Left forelimb (tissue), 1 donor: ENCODE data around the gene GRAP2.

Experiments used
- DNase-seq: peaks from one replicate; pipeline ENCODE4 v3.0.0-alpha.2; 2018; ENCODE audit warnings: low spot score

Gene GRAP2

GRCh38 chr22:39925273-39925672 is 24.4 kb downstream of the GRAP2 start:
- no peak for DNase-seq

DNA sequence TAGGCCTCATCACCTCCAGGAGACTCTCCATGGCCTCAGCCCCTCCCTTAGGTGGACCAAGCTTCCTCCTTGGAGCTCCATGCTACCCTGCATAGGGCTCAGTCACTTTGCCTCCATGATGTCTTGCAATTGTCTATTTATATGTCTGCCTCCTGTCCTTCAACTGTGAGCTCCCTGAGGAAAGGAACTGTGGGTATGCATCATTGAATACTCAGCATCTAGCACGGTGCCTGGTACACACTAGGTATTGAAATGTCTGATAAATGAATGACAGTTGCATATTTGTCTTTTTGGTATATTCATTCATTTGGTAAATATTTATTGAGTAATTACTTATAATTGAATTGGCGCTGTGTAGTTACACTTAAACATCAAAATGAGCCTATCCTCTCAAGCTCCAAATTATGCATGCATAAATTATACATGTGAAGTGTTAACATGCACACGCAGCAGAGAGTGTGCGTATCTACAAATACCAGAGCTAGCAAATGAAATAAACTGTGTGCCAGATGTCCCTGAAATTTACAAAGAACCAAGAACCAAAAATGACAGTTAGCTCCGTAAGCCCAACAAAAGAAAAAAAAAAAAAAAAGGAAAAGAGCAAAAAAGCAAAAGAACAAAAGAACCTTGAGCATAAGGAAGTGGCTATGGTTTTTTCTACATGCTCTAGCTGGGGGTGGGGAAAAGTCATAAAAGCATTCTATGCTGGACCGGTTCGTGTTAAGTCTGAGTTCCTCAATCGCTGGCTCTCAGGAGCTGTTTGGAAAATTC is 25.2 kb downstream of the GRAP2 start:
- DNase-seq = no peak

- DNase-seq = no peak
These were observed 25.9 kb downstream of the GRAP2 start for GRCh38 chr22:39926753-39927152.

GRCh38 chr22:39927544-39927943 is 26.7 kb downstream of the GRAP2 start:
- DNase-seq = no peak

GRCh38 chr22:39928536-39929520 is 27.9 kb downstream of the GRAP2 start:
- DNase-seq = no peak

GRCh38 chr22:39931251-39931650 is 30.4 kb downstream of the GRAP2 start:
- no peak for DNase-seq

DNA sequence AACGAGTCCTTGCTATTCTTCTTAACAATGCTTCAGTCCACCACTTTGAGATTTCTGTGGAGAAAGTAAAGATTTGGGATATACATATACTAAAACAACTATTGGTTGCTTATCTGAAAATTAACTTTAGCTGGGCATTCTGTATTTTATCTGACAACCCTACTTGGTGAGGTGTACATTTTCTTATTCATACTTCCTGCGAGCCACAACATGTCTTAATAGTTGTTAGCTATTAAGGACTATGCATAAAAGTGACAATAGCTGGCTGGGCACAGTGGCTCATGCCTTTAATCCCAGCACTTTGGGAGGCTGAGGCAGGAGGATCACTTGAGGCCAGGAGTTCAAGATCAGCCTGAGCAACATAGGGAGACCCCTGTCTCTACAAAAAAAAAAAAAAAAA is 31.3 kb downstream of the GRAP2 start:
- no peak for DNase-seq

DNA sequence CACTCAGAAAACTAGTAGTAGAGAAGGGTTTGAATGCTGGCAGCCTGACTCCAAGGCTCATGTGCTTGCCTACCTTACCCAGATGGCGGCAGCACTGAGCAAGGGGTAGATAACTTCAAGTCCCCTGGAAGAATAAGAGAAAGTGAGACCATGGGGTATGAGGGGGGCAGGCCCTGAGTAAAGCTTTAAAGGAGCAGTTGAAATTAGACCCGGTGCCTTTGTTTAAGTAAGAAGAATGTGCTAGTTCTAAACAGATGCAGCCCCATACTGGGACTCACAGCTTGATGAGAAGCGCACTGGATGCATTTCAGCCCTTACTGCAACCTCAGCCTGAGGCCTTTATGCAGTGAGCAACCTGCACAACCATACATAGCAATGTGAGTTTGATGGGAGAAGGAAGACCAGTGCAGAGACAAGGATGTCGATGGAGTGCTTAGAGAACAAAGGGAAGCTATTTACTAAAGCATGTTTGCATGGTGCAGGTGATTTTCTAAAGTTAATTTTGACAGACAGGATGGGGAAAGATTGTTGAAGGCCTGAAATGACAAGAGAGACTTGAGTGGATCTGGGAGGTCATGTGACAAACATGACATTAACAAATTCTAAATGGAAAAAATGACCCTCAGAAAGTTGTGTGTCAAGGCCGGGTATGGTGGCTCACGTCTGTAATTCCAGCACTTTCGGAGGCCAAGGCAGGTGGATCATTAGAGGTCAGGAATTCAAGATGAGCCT is 32.2 kb downstream of the GRAP2 start:
- no peak for DNase-seq

DNA sequence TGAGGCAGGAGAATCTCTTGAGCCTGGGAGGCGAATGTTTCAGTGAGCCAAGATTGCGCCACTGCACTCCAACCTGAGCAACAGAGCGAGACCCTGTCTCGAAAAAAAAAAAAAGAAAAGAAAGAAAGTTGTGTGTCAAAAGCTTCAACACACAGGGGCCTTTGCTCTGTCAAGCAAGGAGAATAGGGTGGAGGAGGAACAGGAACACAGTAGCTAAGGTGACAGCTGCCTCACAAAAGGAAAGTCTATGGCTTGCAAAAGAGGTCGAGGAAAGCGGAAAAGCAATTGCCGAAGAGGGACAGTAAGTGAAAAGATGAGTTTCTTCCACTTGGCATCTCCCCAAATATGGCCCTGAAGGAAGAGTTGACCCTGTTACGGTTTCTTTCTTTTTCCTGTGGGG is 32.9 kb downstream of the GRAP2 start:
- no peak for DNase-seq

DNA sequence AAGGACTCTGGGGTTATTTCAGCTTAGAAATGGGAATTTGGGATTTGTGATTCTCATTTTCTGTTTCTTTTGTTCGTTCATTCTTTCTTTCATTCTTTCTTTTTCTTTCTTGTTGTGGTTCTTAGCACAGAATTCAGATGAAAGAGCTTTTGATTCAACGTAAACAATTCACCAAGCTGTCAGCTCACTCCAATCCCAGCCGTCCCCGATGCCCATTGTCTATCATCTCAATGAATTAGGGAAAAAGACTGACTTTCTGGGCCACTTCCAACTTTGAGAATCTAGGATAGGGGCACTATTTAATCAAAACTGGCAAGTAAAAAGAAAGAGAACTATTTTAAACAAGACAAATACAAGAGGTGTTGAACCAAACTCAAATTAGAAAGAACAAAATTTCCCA is 34.2 kb downstream of the GRAP2 start:
- DNase-seq = no peak

GRCh38 chr22:39935612-39936011 is 34.7 kb downstream of the GRAP2 start:
- no peak for DNase-seq

DNA sequence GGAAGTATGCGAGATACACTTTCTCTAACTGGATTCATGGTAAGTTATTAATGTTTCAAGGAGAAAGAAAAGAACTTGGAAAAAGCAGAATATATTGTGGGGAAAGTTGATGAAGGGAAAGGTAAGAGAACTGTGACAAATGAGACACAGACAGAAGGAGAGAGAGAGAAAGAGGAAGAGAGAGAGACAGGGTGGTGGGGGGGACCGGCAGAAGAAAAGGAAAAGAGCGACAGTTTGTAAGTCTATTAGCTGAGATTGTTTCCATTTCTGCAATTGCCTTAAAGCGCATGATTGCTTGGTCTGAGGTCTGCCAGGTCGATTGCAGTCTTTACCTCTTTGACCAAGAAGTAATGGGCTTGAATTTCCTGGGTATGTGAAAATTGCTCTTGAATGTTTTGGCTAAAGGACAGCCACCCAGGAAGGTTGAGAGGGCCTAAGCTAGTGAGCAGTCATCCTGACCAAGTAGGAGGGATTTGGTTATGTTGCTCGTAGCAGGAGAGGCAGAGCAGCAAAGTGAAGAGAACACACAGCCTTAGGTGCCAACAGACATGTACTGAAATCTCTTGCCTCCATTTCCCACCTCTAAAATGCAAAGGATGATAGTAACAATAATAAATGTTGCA is 35.8 kb downstream of the GRAP2 start:
- no peak for DNase-seq

DNA sequence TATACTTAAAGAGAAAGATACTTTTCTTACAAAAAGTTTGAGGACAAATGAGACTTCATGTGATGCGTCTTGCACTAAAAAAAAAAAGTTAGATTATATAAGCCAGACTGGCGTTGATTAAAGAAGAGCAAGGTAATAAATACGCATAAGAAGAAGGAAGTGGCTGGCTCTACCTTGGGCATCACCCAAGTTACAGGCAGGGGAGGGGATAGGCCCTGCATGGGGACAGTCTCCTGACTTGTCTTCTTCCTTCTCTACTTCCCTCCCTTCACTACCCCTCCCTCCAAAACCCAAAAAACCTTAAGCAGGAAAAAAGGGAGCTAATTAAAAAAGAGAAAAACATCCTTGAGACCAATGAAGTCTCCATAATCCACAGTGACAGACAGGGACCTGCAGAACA is 37.0 kb downstream of the GRAP2 start:
- DNase-seq = no peak

- DNase-seq = no peak
These were observed 37.7 kb downstream of the GRAP2 start for GRCh38 chr22:39938509-39939111.

DNA sequence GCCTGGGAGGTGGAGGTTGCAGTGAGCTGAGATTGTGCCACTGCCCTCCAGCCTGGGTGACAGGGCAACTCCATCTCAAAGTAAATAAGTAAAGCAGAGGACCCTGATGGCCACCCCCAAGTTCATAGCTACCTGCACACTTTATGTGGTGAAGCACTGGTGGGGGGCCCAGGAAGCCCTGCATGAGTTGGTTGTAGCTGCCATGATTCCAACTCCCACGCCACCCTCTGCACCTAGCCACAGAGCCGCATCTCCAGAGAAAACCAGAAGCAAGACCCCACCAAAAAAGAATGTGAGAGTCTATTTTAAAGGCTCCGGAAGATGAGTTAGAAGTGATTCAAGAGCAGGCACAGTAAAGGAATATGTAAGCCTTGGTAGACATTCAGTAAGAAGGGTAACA is 38.9 kb downstream of the GRAP2 start:
- no peak for DNase-seq

- DNase-seq = no peak
These were observed 39.9 kb downstream of the GRAP2 start for GRCh38 chr22:39940757-39941305.

GRCh38 chr22:39941601-39942000 is 40.7 kb downstream of the GRAP2 start:
- no peak for DNase-seq

DNA sequence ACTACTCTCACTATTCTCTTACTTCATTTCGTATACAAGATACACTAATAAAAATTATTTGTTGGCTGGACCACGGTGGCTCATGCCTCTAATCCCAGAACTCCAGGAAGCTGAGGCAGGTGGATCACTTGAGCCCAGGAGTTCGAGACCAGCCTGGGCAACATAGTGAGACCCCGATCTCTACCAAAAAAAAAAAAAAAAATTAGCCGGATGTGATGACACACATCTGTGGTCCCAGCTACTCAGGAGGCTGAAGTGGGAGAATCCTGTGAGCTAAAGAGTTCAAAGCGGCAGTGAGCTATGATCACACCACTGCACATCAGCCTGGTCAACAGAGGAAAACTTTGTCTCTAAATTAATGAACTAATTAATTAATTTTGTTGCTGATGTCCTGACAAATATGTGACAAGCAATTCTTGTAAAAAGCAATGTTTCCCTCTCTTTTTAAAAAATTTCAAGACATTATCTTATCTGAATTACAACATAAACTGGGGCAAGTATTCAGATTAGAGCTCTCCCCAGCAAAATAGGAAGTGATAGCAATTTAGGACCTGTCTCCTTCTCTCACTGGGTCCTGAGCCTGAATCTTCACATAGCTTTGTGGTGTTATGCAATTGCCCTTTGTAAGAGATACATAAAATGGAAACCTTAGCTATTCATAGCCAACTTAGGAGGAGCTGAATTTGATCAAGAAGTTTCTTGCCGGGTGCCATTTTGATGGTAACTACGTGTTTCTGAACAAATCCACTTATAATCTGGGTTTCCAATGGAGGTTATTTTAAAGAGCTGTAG is 41.8 kb downstream of the GRAP2 start:
- no peak for DNase-seq

DNA sequence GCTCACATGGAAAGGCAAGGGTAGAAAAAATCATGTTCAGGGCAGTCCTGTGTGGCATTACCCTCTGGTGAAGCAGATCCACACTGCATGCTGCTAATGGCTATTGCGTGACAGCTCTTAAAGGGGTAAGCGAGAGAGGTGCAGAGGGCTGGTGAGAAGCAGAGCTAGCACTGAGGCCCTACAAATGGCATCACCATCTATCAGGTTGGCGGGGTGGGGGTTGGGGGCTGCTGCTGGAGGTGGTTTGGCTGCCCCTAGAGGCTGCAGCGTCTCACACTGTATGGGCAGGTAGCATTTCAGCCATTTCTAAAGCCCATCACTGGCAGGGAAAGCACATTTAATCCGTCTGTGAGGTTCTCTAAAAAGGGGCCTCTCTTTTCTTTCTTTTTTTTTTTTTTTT is 42.5 kb downstream of the GRAP2 start:
- no peak for DNase-seq
